Esophagus mucosa (tissue), 1 donor: ENCODE data around the gene HYDIN. TPM values are rescaled to one million over a fixed set of nuclear protein-coding genes. Genes with fewer than 3 reads are reported as not detected.

ENCODE experiments used
- ATAC-seq: fragments of 200-7000 bp; cut with Tn5 transposase; one replicate; pipeline ENCODE4 v1.9.1; 2020
- total RNA-seq: library from RNA; stranded (reverse); gene quantifications from one replicate; pipeline ENCODE4 v1.2.4, GENCODE V29; 2023
- donor health status: DM: yes; HTN: yes; CAD: no.

HYDIN gene
- total RNA-seq, 1 donor from 2014 or later: 0.20 TPM

DNA sequence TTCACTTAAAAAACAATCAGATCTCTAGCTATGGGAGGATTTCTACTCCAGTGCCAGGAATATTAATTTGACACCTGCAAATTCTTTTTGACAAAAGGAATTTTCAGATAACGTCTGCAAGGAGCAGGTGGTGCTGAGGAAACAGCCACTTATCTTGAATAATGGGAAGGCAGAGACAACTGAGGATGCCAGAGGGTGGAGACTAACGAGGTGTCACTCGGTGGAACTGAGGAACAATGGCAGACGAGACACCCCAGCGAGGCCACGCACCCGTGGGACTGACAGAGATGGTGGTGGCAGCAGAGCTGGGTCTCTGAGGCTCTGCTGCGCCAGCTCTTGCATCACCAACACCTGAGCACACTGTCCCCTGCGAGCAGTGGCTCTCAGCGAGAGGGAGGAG lies 471.7 kb downstream of the HYDIN start:
- no peak for ATAC-seq

Other genes starting within 250 kb of the HYDIN start
- 18.7 TPM for gene CMTR2, start 58.7 kb upstream of the HYDIN start, total RNA-seq
- 3.2 TPM for gene CALB2, start 128.0 kb upstream of the HYDIN start, total RNA-seq
- gene TLE7, start 211.3 kb upstream of the HYDIN start, total RNA-seq: not detected
- gene ZNF23, start 231.5 kb upstream of the HYDIN start, total RNA-seq: 3.9 TPM